MCF 10A (cell line): ENCODE results near the gene LTV1. TPM values are rescaled to one million over a fixed set of nuclear protein-coding genes. Genes with fewer than 3 reads are reported as not detected.
"Not testable (repeated sequence)": the region's sequence is repeated elsewhere in the genome, so short reads cannot be mapped to it uniquely, and the experiment has no call there.

Experiments used
- BruUV-seq: library from RNA; stranded (reverse); fragments of 400-500 nt; replicated peaks from 2 replicates; lab custom pipeline; 2021; lab: Mats Ljungman, UMichigan
- CTCF ChIA-PET: fragments of 300-600 bp; sonication (Branson Sonifier 250); formaldehyde crosslinking; extraction: SDS; loops from one replicate; lab custom pipeline; 2021; ENCODE audit warnings: antibody characterized with exemption, inconsistent platforms; lab: Yijun Ruan, JAX
- POLR2A ChIA-PET: fragments of 300-600, 350-650 bp; sonication (Branson Sonifier 250); formaldehyde crosslinking; extraction: SDS; loops from one replicate; lab custom pipeline; 2020; ENCODE audit warnings: antibody characterized with exemption, inconsistent platforms; lab: Yijun Ruan, JAX
- DNase-seq: peaks from one replicate; pipeline ENCODE4 v3.0.0-alpha.2; 2018; ENCODE audit not compliant: unreplicated experiment
- H3K27ac Mint-ChIP-seq: one replicate; pipeline ENCODE4 v1.8.0; 2022; ENCODE audit warnings: mild to moderate bottlenecking, low read depth, mixed read lengths; ENCODE audit not compliant: unreplicated experiment
- H3K27me3 Mint-ChIP-seq: one replicate; pipeline ENCODE4 v1.8.0; 2022; ENCODE audit warnings: mixed read lengths; ENCODE audit not compliant: insufficient read depth, unreplicated experiment
- H3K36me3 Mint-ChIP-seq: one replicate; pipeline ENCODE4 v1.8.0; 2022; ENCODE audit warnings: mild to moderate bottlenecking, moderate library complexity, mixed read lengths; ENCODE audit not compliant: insufficient read depth, unreplicated experiment
- H3K4me1 Mint-ChIP-seq: one replicate; pipeline ENCODE4 v1.8.0; 2022; ENCODE audit warnings: mixed read lengths; ENCODE audit not compliant: insufficient read depth, unreplicated experiment
- H3K4me3 Mint-ChIP-seq: one replicate; pipeline ENCODE4 v1.8.0; 2022; ENCODE audit warnings: mild to moderate bottlenecking, moderate library complexity, mixed read lengths; ENCODE audit not compliant: unreplicated experiment
- H3K9me3 Mint-ChIP-seq: one replicate; pipeline ENCODE4 v1.8.0; 2022; ENCODE audit warnings: mixed read lengths; ENCODE audit not compliant: unreplicated experiment
- CTCF ChIP-seq: fragments of 200-600 bp; IDR thresholded peaks from one replicate; pipeline ENCODE4 v1.8.0; 2022; ENCODE audit warnings: antibody characterized with exemption, mild to moderate bottlenecking; ENCODE audit not compliant: unreplicated experiment
- intact Hi-C: fragments of 100-400 bp; cut with micrococcal nuclease; formaldehyde crosslinking; loops from 2 replicates; pipeline ENCODE4 v1.14.1; 2022
- total RNA-seq: library from RNA; stranded (reverse); gene quantifications from 2 replicates; pipeline ENCODE4 v1.2.3, GENCODE V29; 2022

The LTV1 gene
- total RNA-seq, 1 experiment from 2014 or later = 47.4 TPM

- DNase-seq = no peak
- Mint-ChIP-seq H3K4me1 (no peaks in the 10 kb centered on the region), H3K9me3 (no peaks in the 10 kb centered on the region), H3K36me3 (peaks cover 32% of the 10 kb centered on the region), H3K27ac (no peak overlapping the region), H3K27me3 (no peaks in the 10 kb centered on the region), H3K4me3 (no peak overlapping the region)
- BruUV-seq = no TSS peak
- ChIA-PET POLR2A (interaction anchor here (2.0 kb wide), 1 partner anchor 24 kb away, joined by 5 read pairs; the partner anchor contains the start of gene LTV1), CTCF (no interaction called here)
- TF ChIP-seq CTCF = no peak
- intact Hi-C loops = no loop called here
Measured at GRCh38 chr6:143867236-143867635, 24.1 kb downstream of the LTV1 start.

- BruUV-seq, H3K27ac Mint-ChIP-seq, H3K9me3 Mint-ChIP-seq, intact Hi-C loops, H3K27me3 Mint-ChIP-seq, H3K4me3 Mint-ChIP-seq, H3K4me1 Mint-ChIP-seq, CTCF ChIA-PET, DNase-seq: not testable (repeated sequence)
- POLR2A ChIA-PET = interaction anchor here (2.0 kb wide), 1 partner anchor 26 kb away, joined by 5 read pairs; the partner anchor contains the start of gene LTV1
- peaks cover 19% of the 10 kb centered on the region for H3K36me3 Mint-ChIP-seq
Measured at GRCh38 chr6:143868808-143869207, 25.7 kb downstream of the LTV1 start.

- H3K4me3 Mint-ChIP-seq, POLR2A ChIA-PET, H3K27ac Mint-ChIP-seq, H3K36me3 Mint-ChIP-seq, DNase-seq, H3K27me3 Mint-ChIP-seq, CTCF ChIA-PET, H3K9me3 Mint-ChIP-seq, BruUV-seq, intact Hi-C loops, H3K4me1 Mint-ChIP-seq: not testable (repeated sequence)
Measured at GRCh38 chr6:143871202-143871730, 28.1 kb downstream of the LTV1 start.

DNA sequence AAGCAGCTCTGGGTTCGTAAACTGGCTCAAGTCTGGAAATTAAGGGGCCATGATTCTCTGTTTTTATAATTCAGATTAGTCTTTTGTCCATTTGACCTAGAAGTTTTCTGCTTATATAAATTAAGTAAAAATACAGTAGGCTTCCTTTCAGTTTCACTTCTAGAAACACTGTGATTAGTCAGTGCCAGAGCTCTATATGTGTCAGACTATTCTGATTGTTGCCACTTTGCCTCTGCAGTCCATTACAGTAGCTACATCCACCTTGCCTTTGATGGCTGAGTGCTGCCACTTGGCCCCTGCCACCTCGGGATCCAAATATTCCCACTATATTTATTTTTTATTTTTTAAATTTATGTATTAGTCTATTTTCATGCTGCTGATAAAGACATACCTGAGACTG lies 29.1 kb downstream of the LTV1 start:
- Mint-ChIP-seq H3K36me3 (no peaks in the 10 kb centered on the region), H3K27me3 (no peaks in the 10 kb centered on the region), H3K27ac (no peak overlapping the region), H3K4me1 (no peaks in the 10 kb centered on the region), H3K4me3 (no peak overlapping the region), H3K9me3 (no peaks in the 10 kb centered on the region)
- POLR2A ChIA-PET = no interaction called here
- BruUV-seq = no TSS peak
- no peak for TF ChIP-seq CTCF
- intact Hi-C loops = no loop called here
- CTCF ChIA-PET = no interaction called here
- DNase-seq = no peak

DNA sequence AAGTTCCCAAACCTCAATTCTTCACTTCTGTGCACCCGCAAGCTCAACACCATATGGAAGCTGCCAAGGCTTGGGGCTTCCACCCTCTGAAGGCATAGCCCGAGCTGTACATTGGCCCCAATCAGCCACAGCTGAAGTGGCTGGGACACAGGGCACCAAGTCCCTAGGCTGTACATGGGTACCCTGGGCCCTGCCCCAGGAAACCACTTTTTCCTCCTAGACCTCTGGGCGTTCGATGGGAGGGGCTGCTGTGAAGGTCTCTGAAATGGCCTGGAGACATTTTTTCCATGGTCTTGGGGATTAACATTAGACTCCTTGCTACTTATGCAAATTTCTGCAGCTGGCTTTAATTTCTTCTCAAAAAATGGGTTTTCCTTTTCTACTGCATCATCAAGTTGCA lies 30.5 kb downstream of the LTV1 start:
- H3K36me3 Mint-ChIP-seq, intact Hi-C loops, DNase-seq, POLR2A ChIA-PET, H3K27ac Mint-ChIP-seq, H3K4me1 Mint-ChIP-seq, BruUV-seq, H3K27me3 Mint-ChIP-seq, H3K9me3 Mint-ChIP-seq, H3K4me3 Mint-ChIP-seq: not testable (repeated sequence)
- CTCF ChIA-PET = interaction anchor here (1.0 kb wide), 1 partner anchor 14 kb away, joined by 3 read pairs; no protein-coding TSS in a partner anchor

DNA sequence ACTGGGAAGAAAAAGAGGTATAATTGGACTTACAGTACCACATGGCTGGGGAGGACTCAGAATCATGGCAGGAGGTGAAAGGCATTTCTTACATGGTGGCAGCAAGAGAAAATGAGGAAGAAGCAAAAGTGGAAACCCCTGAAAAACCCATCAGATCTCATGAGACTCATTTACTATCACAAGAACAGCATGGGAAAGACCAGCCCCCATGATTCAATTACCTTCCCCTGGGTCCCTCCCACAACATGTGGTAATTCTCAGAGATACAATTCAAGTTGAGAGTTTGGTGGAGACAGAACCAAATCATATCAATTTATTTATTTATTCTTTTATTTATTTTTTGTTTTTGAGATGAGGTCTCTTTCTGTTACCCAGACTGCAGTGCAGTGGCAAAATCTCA lies 31.4 kb downstream of the LTV1 start:
- H3K27me3 Mint-ChIP-seq, H3K36me3 Mint-ChIP-seq, intact Hi-C loops, CTCF ChIA-PET, POLR2A ChIA-PET, H3K4me1 Mint-ChIP-seq, BruUV-seq, H3K9me3 Mint-ChIP-seq, H3K4me3 Mint-ChIP-seq, DNase-seq, H3K27ac Mint-ChIP-seq: not testable (repeated sequence)
